Germinal center (tissue), 1 donor: ENCODE data around the gene LMF2.
A peak's percentile ranks its signal among the peaks of the same experiment; 100 is the strongest.

Source experiments
- DNase-seq: peaks from one replicate; pipeline ENCODE4 v3.0.0; 2012; ENCODE audit warnings: mixed read lengths, low spot score

LMF2 gene

DNA sequence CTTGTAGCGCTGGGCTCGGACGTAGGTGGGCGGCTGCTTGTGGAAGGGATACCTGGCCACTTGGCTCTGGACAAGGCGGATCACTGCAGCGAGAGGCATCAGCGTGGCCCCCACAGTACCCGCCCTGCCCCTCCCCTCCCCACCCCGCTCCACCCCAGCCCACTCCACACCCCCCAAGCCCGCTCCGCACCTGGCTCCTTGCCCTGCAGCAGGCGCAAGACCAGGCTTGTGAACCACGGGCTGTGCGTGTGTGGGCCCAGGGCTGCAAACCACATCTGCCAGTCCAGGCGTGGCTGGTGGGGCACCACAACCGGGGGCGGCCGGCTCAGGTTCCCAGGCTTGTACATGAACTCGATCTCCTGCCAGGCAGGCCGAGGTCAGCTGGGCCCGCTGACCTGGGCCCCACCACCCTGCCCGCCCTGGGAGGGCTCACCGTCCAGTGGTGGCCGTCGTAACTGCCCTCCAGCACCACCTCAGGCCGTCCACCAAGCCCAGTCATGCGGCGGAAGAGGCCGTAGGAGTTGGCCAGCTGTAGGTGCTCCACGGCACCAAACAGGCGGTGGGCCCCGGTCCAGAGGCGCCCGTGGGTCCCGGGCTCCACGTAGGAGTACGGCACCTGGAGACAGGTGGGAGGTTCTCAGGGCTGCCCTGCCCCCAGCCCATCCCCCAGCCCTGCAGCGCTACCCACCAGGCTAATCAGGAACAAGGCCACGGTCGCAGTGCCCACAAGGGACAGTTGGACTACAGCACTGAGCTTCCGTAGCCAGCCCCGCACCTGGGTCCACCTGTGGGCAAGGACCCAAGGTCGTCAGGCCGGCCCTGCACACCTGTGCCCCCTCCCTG, 2.9 kb downstream of the LMF2 start:
- no peak for DNase-seq

- DNase-seq: no peak
These were observed 3.9 kb downstream of the LMF2 start for GRCh38 chr22:50503475-50504145.

GRCh38 chr22:50502628-50503474, 4.7 kb downstream of the LMF2 start:
- DNase-seq: no peak

DNA sequence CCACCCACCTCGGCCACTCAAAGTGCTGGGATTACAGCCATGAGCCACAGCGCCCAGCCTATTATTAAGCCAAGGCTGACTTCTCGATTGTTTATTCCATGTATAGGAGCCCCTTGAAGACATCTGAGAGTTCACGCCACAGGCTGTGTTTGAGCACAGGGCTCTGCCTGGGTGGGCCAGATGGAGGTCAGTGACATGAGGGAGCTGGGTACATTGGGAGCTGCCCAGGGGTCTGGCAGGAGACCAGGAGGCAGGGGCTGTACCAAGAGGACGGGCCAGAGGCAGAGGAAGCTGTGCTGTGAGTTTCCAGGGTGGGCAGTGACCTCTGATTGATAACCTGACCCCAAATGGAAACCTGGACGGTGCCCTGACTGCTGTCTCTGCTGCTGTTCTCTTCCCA, 5.4 kb downstream of the LMF2 start:
- DNase-seq: no peak

- no peak for DNase-seq
These were observed 7.0 kb downstream of the LMF2 start for GRCh38 chr22:50500452-50500851.

- peak; percentile 59 for DNase-seq
These were observed 9.1 kb downstream of the LMF2 start for GRCh38 chr22:50498322-50498890.

- DNase-seq: no peak
These were observed 10.4 kb downstream of the LMF2 start for GRCh38 chr22:50497093-50497492.

- no peak for DNase-seq
These were observed 16.8 kb downstream of the LMF2 start for GRCh38 chr22:50490531-50491308.

- DNase-seq: no peak
These were observed 17.9 kb downstream of the LMF2 start for GRCh38 chr22:50489363-50490243.

GRCh38 chr22:50488886-50489285, 18.6 kb downstream of the LMF2 start:
- no peak for DNase-seq

DNA sequence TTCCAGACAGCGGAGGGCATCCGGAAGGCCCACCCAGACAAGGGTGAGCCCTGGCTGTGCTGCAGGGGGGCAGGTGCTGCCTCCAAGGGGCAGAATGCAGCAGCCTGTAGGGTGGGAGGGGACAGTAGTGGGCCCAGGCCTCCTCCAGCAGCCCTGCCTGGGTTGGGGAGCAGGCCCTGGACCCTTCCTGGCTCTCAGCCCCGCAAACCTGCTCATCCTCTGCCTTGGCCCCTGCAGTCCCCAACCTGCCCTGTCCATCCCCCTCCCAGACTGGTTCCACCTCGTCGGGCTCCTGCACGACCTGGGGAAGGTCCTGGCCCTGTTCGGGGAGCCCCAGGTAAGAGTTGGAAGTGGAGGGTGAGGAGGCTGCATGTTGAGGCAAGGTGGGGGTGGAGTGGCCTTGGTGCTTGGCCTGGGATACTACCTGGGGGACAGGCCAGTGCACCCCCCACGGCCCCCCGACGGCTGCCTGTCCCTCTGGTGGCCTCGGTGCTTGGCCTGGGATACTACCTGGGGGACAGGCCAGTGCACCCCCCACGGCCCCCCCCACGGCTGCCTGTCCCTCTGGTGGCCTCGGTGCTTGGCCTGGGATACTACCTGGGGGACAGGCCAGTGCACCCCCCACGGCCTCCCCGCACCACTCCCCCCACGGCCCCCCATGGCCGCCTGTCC, 19.4 kb downstream of the LMF2 start:
- DNase-seq: no peak

DNA sequence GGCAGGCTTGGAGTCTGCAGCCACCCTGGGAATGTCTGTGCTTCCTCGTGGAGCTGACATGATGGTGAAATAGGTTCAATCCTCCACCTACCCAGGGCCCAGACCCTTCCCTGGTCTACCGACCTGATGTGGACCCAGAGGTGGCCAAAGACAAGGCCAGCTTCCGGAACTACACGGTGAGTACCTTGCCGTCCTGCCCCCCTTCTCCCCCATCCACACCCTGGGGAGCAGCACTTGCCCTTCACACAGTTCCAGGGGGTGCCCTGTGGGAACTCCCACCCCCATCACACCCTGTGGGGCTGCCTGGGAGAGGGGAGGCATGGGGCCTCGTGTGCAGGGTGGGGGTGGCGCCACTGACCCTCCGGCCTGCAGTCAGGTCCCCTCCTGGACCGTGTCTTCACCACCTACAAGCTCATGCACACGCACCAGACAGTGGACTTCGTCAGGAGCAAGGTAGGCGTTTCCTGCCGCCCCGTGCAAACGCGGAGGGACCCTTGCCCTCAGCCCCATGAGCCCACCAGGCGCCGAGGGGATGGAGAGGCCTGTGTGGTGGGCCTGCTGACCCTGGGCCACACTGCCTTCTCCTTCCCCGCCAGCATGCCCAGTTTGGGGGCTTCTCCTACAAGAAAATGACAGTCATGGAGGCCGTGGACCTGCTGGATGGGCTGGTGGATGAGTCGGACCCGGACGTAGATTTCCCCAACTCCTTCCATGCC, 20.1 kb downstream of the LMF2 start:
- DNase-seq: no peak

DNA sequence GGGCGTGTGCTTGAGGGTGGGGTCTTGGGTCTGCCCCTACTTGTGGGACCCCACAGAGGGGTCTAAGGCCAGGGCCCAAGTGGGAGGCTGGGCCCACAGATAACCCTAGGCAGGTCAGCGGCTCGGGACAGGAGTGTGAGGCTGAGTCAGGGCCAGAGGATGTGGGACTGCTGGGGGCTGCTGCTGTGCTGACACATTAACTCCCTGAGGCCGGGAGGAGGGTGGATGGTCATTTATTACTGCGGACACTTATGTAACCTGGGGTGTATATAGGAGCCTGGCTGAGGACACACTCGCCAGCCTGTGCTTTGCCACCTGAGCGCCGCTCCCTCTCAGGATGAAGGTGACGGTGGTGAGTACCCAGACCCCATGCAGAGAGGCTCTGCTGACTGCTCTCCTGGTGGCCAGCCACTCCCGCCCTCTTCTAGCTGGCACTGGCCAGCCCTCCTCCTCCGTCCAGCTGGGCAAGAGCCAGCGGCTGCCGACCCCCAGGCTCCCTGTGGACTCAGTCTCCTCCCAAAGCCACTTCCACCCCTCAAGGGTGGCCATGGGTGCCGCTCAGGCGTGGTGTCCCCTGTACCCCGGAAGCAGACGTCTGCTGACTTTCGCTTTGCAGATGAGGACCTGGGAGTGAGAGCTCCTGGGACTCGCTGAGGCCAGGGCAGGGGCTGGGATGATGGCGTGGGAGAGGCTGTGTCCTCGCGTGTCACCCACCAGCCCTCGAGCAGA, 20.8 kb downstream of the LMF2 start, which contains the start of gene MIOX:
TSS of gene MIOX (plus strand) at position 299 of the 729 bp plus-strand sequence. CDS start at position 338, 39 bp downstream.
- no peak for DNase-seq

- no peak for DNase-seq
These were observed 22.0 kb downstream of the LMF2 start for GRCh38 chr22:50485221-50486131.

DNA sequence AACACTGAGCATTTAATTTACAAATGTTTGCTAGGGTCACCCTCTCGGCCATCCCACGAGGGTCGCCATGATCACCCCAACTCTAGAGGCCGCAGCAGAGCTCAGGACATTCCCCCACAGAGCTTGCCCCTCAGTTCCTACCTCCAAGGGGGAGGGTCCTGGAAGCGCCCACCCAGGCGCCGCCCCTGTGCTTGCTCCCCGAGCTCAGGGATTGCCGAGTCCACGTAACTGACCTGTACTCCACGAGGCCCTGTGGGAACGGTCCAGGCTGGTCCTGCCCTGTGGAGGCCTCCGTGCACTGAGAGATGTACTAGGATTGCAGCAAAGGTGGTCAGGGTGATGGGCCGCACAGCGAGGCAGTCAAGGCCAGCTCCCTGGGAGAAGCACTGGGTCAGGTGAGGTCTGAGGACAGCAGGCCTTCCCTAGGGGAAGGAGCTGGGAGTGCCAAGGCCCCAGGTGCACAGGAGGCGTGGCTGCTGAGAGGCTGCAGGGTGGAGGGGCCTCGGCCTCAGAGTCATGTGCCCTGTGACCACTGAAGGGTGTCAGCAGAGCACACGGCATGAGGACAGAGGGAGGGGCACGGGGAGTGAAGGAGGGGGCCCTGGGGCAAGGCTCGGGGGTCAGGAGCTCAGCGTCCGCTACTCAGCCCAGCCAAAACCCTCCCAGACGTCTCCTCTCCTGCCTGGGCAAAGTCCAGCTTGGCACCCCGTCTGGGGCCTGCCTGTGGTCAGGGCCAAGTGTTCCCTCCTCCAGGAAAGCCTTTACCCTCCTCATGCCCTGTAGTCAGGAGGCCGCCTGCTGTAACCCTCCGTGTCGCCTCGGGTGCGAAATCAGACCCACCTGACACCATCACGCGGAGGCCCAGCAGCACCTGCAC, 23.3 kb downstream of the LMF2 start:
- DNase-seq: no peak

DNA sequence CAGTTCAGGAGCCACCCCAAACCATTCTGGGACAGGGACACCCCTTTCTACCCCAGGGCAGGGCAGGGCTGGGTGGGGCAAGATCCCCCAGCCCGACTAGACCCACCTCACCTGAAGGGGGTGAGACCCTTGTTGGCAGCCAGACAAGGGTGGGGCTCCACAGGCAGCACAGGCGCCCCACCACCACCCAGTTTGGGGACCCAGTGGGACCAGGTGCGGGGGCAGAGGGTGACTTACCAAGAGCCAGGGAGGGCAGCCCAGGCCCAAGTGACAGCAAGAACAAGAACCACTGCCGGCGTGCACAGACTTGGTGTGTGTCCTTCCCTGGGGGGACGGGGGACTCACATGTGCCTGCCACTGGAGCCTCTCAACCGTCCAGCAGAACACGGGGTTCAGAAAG, 23.9 kb downstream of the LMF2 start:
- DNase-seq: no peak
